GM21576 (cell line): ENCODE measurements around the gene IVD.
"Not testable (repeated sequence)": the region's sequence is repeated elsewhere in the genome, so short reads cannot be mapped to it uniquely, and the experiment has no call there.

ENCODE experiments used
- ATAC-seq: cut with Tn5 transposase; IDR thresholded peaks from one replicate; pipeline ENCODE4 v1.9.1; 2021; ENCODE audit warnings: mild to moderate bottlenecking, moderate library complexity; ENCODE audit not compliant: unreplicated experiment

The IVD gene

GRCh38 chr15:40453941-40454340 is 48.3 kb downstream of the IVD start:
- ATAC-seq: not testable (repeated sequence)

GRCh38 chr15:40454904-40455391 is 49.4 kb downstream of the IVD start:
- no peak for ATAC-seq

GRCh38 chr15:40456299-40456712 is 50.7 kb downstream of the IVD start:
- ATAC-seq: no peak

- no peak for ATAC-seq
Measured at GRCh38 chr15:40456738-40457137, 51.1 kb downstream of the IVD start.

GRCh38 chr15:40458495-40459371 is 53.1 kb downstream of the IVD start:
- no peak for ATAC-seq

- no peak for ATAC-seq
Measured at GRCh38 chr15:40459391-40460015, 53.9 kb downstream of the IVD start.

GRCh38 chr15:40460404-40460803 is 54.8 kb downstream of the IVD start:
- ATAC-seq: no peak

GRCh38 chr15:40461958-40462357 is 56.4 kb downstream of the IVD start:
- ATAC-seq: no peak

- ATAC-seq: no peak
Measured at GRCh38 chr15:40463279-40463678, 57.7 kb downstream of the IVD start.

GRCh38 chr15:40463886-40464545 is 58.4 kb downstream of the IVD start:
- no peak for ATAC-seq

GRCh38 chr15:40464595-40465185 is 59.1 kb downstream of the IVD start:
- ATAC-seq: no peak

- no peak for ATAC-seq
Measured at GRCh38 chr15:40465939-40466338, 60.3 kb downstream of the IVD start.

GRCh38 chr15:40466426-40467260 is 61.0 kb downstream of the IVD start:
- no peak for ATAC-seq

GRCh38 chr15:40467261-40467615 is 61.6 kb downstream of the IVD start:
- ATAC-seq: no peak

- no peak for ATAC-seq
Measured at GRCh38 chr15:40468898-40469331, 63.3 kb downstream of the IVD start.

GRCh38 chr15:40469776-40470390 is 64.3 kb downstream of the IVD start:
- ATAC-seq: no peak

- peak; percentile 54 for ATAC-seq
Measured at GRCh38 chr15:40470423-40471104, 65.0 kb downstream of the IVD start, which contains the start of gene CHST14. Gene CHST14, plus strand, starts transcription at chr15:40470984. Its CDS starts 230 bp downstream, at chr15:40471214.
